Right atrium auricular region (tissue), 2 donors: ENCODE results near the gene UXS1. TPM values are rescaled to one million over a fixed set of nuclear protein-coding genes. Genes with fewer than 3 reads are reported as not detected.

Source experiments
- DNase-seq: peaks from one replicate; pipeline ENCODE4 v3.0.0-alpha.2; 2019; ENCODE audit warnings: low spot score
- H3K27ac ChIP-seq, 2 donors: fragments of 200-600 bp; sonication (generic); 1 replicate in 1 of 2; 2 replicates in 1 of 2; pipeline ENCODE4 v1.5.1; 2016 to 2019
- H3K27me3 ChIP-seq, 2 donors: fragments of 200-600 bp; sonication (generic); one replicate each; pipeline versions ENCODE4 v1.5.1 to v1.6.0; 2017 to 2019
- H3K36me3 ChIP-seq: fragments of 200-600 bp; sonication (generic); one replicate; pipeline ENCODE4 v1.5.1; 2016
- H3K4me1 ChIP-seq, 2 donors: fragments of 200-600 bp; sonication (generic); one replicate each; pipeline versions ENCODE4 v1.5.1 to v1.6.0; 2017 to 2019
- H3K4me3 ChIP-seq, 2 donors: fragments of 200-600 bp; sonication (generic); 1 replicate in 1 of 2; 2 replicates in 1 of 2; pipeline ENCODE4 v1.5.1; 2017 to 2019; ENCODE audit warnings: mild to moderate bottlenecking in 1 of 2, moderate library complexity in 1 of 2
- H3K9me3 ChIP-seq, 2 donors: fragments of 200-600 bp; sonication (generic); one replicate each; pipeline ENCODE4 v1.5.1; 2019
- total RNA-seq, 2 donors: library from RNA; depleted of rRNA; stranded (reverse); fragments of >200 nt; gene quantifications; one replicate each; pipeline ENCODE4 v1.1.0, GENCODE V29; 2016
- TF ChIP-seq, protein P1 (sequence below), 2 donors: fragments of 200-600 bp; sonication (generic); IDR thresholded peaks; one replicate each; pipeline ENCODE4 v1.5.1; 2019; ENCODE audit warnings: antibody characterized with exemption in 2 of 2

Gene UXS1
- total RNA-seq, 2 donors from 2014 or later: 25.0 to 33.5 TPM

DNA sequence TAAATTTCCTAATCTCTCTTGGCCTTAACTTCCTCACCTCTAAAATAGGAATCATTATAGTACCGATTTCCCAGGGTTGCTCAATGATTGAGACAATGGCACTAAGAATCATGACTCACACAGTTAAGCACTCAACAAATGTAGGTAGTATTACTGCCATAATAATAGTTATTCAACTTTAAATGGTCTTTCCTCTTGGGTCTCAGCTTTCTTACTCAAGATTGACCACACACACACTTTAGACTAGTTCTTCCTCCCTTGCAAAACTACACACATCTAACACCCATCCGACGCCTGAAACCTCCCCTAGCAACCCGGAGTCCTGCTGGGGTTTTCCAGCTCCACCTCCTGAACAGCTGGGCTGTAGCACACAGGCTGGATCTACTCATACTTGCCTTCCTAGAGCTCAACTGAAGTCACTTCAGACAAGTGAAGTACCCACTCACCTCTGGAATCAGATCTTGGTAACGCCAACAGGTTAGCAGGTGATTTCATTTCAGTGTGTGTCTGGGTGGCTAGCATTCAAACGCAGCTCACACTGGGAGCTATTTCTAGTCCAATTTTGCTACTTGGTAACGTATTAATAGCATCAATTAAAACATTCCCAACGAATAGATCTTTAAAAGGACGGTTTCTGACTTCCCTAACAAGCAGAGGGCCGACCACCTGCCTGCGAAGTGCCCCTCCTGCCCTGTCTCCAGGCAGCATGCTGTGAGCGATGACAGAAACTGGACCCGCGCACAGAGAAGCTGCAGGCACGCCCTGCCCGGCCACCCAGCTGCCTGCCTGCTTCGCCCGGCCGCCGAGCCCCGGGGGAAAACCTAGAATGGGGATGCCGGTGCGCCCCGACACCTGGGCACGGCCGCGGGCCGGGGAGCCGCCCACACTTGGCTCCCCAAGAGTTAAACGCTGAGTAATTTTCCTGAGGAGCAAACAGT is 1.1 kb downstream of the UXS1 start:
- Histone ChIP-seq H3K4me3 (peak overlapping the region; percentile 77 to 80), H3K27ac (peak overlapping the region; percentile 80 to 85), H3K27me3 (no peaks in the 10 kb centered on the region), H3K36me3 (no peaks in the 10 kb centered on the region), H3K4me1 (peaks cover 0 to 18% of the 10 kb centered on the region in 2 donors), H3K9me3 (no peaks in the 10 kb centered on the region)
- TF ChIP-seq, protein P1, sequence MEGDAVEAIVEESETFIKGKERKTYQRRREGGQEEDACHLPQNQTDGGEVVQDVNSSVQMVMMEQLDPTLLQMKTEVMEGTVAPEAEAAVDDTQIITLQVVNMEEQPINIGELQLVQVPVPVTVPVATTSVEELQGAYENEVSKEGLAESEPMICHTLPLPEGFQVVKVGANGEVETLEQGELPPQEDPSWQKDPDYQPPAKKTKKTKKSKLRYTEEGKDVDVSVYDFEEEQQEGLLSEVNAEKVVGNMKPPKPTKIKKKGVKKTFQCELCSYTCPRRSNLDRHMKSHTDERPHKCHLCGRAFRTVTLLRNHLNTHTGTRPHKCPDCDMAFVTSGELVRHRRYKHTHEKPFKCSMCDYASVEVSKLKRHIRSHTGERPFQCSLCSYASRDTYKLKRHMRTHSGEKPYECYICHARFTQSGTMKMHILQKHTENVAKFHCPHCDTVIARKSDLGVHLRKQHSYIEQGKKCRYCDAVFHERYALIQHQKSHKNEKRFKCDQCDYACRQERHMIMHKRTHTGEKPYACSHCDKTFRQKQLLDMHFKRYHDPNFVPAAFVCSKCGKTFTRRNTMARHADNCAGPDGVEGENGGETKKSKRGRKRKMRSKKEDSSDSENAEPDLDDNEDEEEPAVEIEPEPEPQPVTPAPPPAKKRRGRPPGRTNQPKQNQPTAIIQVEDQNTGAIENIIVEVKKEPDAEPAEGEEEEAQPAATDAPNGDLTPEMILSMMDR (IDR thresholded peaks at IDR 0.05): no peak
- no peak for DNase-seq

DNA sequence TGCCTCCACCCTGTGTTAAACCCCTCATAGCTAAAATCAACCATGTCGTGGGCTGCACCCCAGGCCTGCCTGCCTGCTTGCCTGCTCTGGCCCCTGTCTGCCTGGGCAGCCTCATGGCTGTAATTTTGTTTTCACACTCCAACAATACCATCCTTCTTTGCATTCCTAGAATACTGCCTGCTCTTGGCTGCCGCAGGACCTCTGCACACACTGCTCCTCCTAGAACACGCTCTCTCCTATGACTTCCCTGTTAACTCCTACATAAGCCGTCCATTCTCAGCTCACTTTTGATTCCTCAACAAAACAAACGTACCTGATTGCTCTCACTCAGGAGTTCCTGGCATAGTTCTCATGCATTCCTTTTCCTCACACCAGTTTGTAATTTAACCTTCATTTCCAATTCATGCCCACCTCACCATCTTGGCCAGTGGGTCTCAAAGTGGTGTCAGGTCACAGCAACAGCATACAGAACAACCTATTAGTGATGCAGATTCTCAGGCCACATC is 2.5 kb downstream of the UXS1 start:
- TF ChIP-seq, protein P1 (IDR thresholded peaks at IDR 0.05): no peak
- no peak for DNase-seq
- no peak overlapping the region for H3K27ac ChIP-seq
- no peaks in the 10 kb centered on the region for H3K36me3 ChIP-seq
- H3K4me3 ChIP-seq: no peak overlapping the region
- H3K27me3 ChIP-seq: no peaks in the 10 kb centered on the region
- peaks cover 0 to 18% of the 10 kb centered on the region in 2 donors for H3K4me1 ChIP-seq
- H3K9me3 ChIP-seq: no peaks in the 10 kb centered on the region

DNA sequence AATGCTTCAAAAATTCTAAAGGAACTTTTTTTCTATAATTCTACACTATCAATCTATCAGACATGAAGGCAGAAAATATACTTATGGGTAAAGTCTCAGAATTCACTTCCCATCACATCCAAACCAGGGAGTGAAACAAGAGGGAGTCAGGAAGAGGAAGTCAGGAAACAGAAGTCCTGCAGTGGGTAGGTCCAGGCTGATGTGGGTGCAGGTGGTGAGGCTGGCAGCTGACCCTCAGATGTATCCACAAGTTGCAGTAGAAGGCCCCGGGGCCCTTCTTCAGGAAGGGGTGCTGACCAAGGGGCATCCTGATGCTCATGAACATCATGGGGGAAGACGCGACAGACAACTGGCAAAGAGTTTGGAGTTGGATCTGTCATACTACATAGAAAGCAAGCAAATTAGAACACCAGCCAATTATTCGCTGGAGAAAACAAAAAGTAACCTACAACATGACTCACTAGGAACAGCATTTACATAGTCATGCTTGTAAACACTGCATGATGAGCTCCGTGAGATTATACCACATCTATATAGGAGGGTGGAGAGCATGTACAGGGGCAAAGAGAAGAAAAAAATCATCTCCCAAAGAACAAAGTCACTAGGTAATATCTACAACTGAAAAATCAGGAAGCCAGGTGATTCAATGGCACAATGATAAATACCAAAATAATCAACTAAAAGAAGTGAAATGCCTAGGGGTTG is 4.2 kb downstream of the UXS1 start:
- H3K4me3 ChIP-seq: no peak overlapping the region
- TF ChIP-seq, protein P1 (IDR thresholded peaks at IDR 0.05): no peak
- no peaks in the 10 kb centered on the region for H3K9me3 ChIP-seq
- H3K36me3 ChIP-seq: no peaks in the 10 kb centered on the region
- H3K4me1 ChIP-seq: peaks cover 0 to 13% of the 10 kb centered on the region in 2 donors
- H3K27me3 ChIP-seq: no peaks in the 10 kb centered on the region
- no peak overlapping the region for H3K27ac ChIP-seq
- no peak for DNase-seq

DNA sequence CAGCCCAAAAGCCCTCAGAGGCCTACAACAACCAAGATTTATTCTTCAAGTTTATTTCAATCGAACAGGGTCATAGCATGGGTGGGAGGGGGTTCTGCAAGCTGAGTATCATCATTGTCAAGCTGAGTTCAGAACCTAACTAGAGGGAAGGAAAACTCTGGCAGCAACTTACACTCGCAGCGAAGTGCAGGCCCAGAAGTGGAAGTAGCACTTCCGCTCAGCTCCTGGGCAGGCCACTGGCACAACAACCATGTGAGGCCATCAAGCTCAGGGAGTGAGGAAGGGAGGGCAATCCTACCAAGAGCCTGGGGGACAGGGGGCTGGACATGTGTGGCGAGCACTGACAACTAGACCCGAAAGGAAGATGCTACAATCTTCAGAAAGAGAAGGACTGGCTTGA is 4.8 kb downstream of the UXS1 start:
- no peak for DNase-seq
- Histone ChIP-seq H3K4me1 (peaks cover 0 to 11% of the 10 kb centered on the region in 2 donors), H3K36me3 (no peaks in the 10 kb centered on the region), H3K9me3 (no peaks in the 10 kb centered on the region), H3K4me3 (no peak overlapping the region), H3K27ac (no peak overlapping the region), H3K27me3 (no peaks in the 10 kb centered on the region)
- TF ChIP-seq, protein P1 (IDR thresholded peaks at IDR 0.05): no peak

DNA sequence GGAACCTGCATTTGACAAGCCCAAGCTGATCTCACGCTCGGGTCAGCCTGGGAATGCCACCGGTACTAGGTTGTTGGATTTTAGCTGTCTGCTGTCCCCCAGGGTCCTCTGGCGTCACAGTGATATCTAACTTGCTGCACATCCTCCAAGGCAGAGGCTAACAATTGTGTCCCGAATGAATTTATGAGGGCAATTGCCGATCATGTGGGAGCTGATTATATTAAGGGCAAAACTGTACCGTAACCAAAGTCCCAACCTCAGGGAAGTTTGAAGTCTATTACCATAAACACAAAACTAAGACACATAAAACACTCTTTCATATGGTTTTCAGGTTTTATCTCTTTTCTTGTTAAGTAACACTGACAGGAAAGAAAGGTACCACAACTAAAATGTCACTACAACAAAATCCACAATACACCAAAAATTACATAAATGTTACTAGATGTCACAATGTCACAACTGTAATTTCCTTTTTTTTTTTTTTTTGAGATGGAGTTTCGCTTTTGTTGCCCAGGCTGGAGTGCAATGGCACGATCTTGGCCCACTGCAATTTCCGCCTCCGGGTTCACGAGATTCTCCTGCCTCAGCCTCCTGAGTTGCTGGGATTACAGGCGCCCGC is 6.7 kb downstream of the UXS1 start:
- Histone ChIP-seq H3K9me3 (no peaks in the 10 kb centered on the region), H3K36me3 (no peaks in the 10 kb centered on the region), H3K27me3 (no peaks in the 10 kb centered on the region), H3K4me3 (no peak overlapping the region), H3K4me1 (peaks cover 0 to 13% of the 10 kb centered on the region in 2 donors), H3K27ac (no peak overlapping the region)
- TF ChIP-seq, protein P1 (IDR thresholded peaks at IDR 0.05): no peak
- DNase-seq: no peak
